ENCODE measurements around the gene SOX8. TPM values are rescaled to one million over a fixed set of nuclear protein-coding genes. Genes with fewer than 3 reads are reported as not detected.

SOX8 gene
- total and polyA plus RNA-seq, 2 donors from 2014 or later, result 0.17 to 1.0 TPM

DNA sequence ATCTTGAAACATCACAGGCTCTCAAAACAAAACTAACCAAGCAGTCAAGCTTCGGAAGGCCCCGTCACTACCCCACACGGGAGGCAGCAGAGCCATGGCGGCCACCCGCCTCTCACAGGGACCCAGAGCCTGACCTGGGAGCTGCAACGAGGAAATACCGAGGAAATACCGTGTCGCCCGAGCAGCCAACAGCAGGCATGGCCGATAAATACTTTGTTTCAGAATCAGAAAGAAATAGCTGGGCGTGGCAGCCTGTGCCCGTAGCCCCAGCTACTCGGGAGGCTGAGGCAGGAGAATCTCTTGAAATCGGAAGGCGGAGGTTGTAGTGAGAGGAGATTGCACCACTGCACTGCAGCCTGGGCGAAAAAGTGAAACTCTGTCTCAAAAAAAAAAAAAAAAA is 17.7 kb upstream of the SOX8 start:
- H3K9me3 ChIP-seq (ENCODE audit: control insufficient read depth in 2 of 3, insufficient read depth in 1 of 3, low read length in 3 of 3), result no peaks in the 10 kb centered on the region
- TF ChIP-seq, protein P1, sequence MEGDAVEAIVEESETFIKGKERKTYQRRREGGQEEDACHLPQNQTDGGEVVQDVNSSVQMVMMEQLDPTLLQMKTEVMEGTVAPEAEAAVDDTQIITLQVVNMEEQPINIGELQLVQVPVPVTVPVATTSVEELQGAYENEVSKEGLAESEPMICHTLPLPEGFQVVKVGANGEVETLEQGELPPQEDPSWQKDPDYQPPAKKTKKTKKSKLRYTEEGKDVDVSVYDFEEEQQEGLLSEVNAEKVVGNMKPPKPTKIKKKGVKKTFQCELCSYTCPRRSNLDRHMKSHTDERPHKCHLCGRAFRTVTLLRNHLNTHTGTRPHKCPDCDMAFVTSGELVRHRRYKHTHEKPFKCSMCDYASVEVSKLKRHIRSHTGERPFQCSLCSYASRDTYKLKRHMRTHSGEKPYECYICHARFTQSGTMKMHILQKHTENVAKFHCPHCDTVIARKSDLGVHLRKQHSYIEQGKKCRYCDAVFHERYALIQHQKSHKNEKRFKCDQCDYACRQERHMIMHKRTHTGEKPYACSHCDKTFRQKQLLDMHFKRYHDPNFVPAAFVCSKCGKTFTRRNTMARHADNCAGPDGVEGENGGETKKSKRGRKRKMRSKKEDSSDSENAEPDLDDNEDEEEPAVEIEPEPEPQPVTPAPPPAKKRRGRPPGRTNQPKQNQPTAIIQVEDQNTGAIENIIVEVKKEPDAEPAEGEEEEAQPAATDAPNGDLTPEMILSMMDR (IDR thresholded peaks at IDR 0.05; ENCODE audit: borderline replicate concordance, extremely low read depth, insufficient read depth), result no peak
- no peaks in the 10 kb centered on the region for H3K4me1 ChIP-seq (ENCODE audit: control insufficient read depth in 2 of 3, insufficient read depth in 2 of 3, low read depth in 1 of 3, low read length in 3 of 3)
- no peaks in the 10 kb centered on the region for H3K27me3 ChIP-seq (ENCODE audit: control insufficient read depth, insufficient read depth, low read length)
- no peaks in the 10 kb centered on the region for H3K36me3 ChIP-seq (ENCODE audit: control insufficient read depth in 2 of 3, insufficient read depth in 3 of 3, low read length in 3 of 3)
- H3K27ac ChIP-seq (ENCODE audit: low read depth in 2 of 2, low read length in 2 of 2), result no peak overlapping the region
- H3K9ac ChIP-seq (ENCODE audit: low read length in 3 of 3), result no peak overlapping the region
- H3K4me3 ChIP-seq (ENCODE audit: low read length in 3 of 3), result no peak overlapping the region
- intact Hi-C loops (cut with DNase I), result no loop called here
- no peak for FAIRE-seq
- DNase-seq, result peak in 2 of 5 donors; percentile 16 to 23

DNA sequence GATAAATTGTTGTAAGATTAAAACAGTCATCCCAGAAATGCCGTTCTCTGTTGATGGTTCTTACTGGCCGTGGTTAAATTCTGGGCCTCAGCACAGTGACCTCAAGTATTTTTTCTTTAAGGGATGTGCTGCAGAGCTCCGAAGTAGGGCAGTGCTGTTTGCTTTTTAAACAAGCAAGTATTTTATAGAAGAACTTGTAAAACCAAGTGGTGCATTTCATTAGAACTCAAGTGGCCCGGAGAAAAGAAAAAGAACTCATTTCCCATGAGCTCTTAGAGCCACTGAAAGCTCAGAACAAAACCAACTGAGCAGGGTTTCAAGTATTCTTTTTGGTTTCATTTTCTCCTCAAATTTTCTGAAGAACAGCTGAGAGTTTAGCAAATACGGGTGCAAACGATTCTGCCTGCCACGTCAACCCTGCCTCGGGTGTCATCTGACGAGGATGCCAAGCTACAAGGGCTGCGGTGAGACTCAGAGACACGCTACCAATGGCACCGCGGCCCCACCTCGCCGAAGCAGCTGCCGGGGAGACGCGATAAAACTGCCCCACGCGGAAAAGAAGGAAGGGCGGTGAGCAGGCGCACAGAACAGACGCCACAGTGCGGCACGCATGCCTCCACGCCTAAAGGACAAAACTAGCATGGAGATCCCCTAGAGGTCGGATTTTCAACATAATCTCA is 17.1 kb upstream of the SOX8 start:
- peak in 2 of 5 donors; percentile 30 to 56 for DNase-seq
- Histone ChIP-seq H3K9ac (ENCODE audit: low read length in 3 of 3) (no peak overlapping the region), H3K36me3 (ENCODE audit: control insufficient read depth in 2 of 3, insufficient read depth in 3 of 3, low read length in 3 of 3) (no peaks in the 10 kb centered on the region), H3K9me3 (ENCODE audit: control insufficient read depth in 2 of 3, insufficient read depth in 1 of 3, low read length in 3 of 3) (no peaks in the 10 kb centered on the region), H3K27ac (ENCODE audit: low read depth in 2 of 2, low read length in 2 of 2) (no peak overlapping the region), H3K27me3 (ENCODE audit: control insufficient read depth, insufficient read depth, low read length) (no peaks in the 10 kb centered on the region), H3K4me3 (ENCODE audit: low read length in 3 of 3) (no peak overlapping the region), H3K4me1 (ENCODE audit: control insufficient read depth in 2 of 3, insufficient read depth in 2 of 3, low read depth in 1 of 3, low read length in 3 of 3) (peaks cover 0 to 3% (median 2%) of the 10 kb centered on the region in 3 donors)
- intact Hi-C loops (cut with DNase I), result no loop called here
- FAIRE-seq, result no peak
- TF ChIP-seq, protein P1 (IDR thresholded peaks at IDR 0.05; ENCODE audit: borderline replicate concordance, extremely low read depth, insufficient read depth), result no peak

DNA sequence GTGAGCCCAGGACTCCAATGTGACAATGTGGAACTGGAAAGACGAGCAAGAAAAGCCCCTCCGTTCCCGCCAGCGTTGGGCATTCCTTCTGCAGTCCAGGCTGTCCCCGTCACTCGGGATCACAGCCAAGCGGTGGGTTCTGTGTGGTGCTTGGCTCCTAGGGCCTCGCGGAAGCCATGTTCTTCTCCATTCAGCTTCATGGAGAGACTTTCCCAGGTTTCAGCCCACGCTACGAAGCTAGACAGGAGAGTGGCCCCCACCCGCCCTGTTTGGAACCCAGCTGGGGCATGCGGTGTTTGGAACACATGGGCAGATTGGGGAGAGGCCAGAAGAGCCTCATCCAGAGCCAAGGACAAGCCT is 16.6 kb upstream of the SOX8 start:
- Histone ChIP-seq H3K4me1 (ENCODE audit: control insufficient read depth in 2 of 3, insufficient read depth in 2 of 3, low read depth in 1 of 3, low read length in 3 of 3) (peaks cover 0 to 8% (median 7%) of the 10 kb centered on the region in 3 donors), H3K36me3 (ENCODE audit: control insufficient read depth in 2 of 3, insufficient read depth in 3 of 3, low read length in 3 of 3) (no peaks in the 10 kb centered on the region), H3K27me3 (ENCODE audit: control insufficient read depth, insufficient read depth, low read length) (no peaks in the 10 kb centered on the region), H3K9ac (ENCODE audit: low read length in 3 of 3) (no peak overlapping the region), H3K9me3 (ENCODE audit: control insufficient read depth in 2 of 3, insufficient read depth in 1 of 3, low read length in 3 of 3) (no peaks in the 10 kb centered on the region), H3K4me3 (ENCODE audit: low read length in 3 of 3) (no peak overlapping the region), H3K27ac (ENCODE audit: low read depth in 2 of 2, low read length in 2 of 2) (no peak overlapping the region)
- TF ChIP-seq, protein P1 (IDR thresholded peaks at IDR 0.05; ENCODE audit: borderline replicate concordance, extremely low read depth, insufficient read depth), result no peak
- FAIRE-seq (no peak), DNase-seq (peak in 2 of 5 donors; percentile 25 to 41)
- intact Hi-C loops (cut with DNase I), result no loop called here
